Stimulated activated CD4-positive, alpha-beta T cell treated with anti-CD3 and anti-CD28 coated beads, Interleukin-1b, Interleukin-23, amount 100 ng/mL, for 1 hour (primary cell): ENCODE data around the gene CCNJL.

ENCODE experiments used
- DNase-seq, 2 donors: peaks; one replicate each; pipeline ENCODE4 v3.0.0-alpha.2; 2020; ENCODE audit warnings: low read depth in 2 of 2

The CCNJL gene

DNA sequence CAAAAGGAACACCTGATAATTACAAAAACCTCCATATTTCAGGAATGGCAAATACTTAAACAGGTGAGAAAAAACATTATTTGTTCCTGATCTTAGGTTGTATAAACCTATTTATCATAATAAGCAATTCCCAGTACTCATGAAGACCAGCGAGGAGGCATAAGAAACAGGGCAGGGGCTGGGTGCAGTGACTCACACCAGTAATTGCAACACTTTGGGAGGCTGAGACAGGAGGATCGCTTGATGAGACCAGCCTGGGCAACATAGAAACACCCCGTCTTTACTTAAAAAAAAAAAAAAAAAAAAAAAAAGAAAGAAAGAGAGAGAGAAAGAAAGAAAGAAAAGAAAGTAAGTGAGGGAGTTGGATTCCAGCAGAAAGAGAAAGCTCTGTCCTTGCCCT is 21.6 kb downstream of the CCNJL start:
- DNase-seq: no peak

DNA sequence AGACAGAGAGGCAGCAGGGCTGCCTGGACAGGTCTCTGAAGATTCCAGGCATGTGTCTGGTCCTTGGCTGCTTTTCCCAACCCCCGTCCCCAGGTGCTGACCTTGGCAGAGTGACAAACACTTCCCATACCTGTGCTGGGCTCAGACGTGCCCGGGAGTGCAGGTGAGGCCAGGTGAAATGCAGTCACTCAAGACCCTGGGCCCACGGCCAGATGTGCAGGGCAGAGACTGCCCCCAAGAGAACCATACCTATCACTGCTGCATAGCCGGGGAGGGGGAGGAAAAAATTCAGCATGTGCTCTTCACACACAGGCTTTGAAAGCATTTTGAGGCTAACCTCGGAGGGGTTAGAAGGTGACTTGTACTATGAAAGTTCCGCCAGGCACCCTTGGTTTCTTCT is 22.6 kb downstream of the CCNJL start:
- no peak for DNase-seq

DNA sequence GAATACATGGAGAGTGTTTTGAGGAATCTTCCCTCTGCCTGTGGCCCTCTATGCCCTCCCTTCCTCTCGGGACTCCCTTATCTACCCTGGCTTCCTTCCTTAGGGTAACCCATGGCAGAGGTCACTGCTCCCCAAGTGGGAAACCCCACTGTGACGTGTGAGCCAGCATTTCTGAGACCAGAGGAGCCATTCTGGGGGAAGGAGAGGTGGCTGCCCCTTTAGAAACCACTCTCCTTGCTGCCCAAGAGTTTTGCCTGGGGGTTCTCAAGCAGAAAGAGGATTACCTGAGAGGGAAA is 23.1 kb downstream of the CCNJL start:
- DNase-seq: no peak

DNA sequence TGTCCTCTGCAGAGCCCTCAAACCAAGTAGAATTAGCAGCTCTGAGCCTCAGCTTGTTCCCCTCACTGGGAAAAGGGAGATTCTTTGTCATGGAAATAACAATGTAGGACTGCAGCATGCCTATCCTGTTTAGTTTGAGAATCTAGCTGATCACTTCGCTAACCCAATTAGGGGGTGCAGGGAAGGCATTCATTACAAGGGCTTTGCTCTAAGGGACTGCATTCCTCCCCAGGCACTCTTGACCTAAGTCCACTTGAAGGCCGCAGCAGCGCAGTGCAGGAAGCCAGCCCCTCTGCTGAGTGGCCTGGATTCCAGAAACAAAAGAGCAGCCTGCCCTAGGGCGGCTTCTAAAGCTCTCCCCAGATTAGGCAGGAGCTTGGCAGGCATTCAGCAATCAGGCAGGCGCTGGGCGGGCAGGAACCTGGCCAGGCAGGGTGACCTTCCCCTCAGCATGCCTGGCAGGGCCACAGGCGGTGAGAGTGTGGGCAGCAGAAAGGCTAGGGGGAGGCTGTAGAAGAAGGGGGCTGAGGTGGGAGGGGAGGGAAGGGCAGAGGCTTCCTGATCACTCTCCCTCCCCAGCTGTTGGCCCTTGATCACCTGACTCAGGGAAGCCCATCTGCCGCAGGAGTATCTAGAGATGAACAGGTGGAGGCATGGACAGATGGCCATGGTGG is 24.8 kb downstream of the CCNJL start:
- DNase-seq: no peak

DNA sequence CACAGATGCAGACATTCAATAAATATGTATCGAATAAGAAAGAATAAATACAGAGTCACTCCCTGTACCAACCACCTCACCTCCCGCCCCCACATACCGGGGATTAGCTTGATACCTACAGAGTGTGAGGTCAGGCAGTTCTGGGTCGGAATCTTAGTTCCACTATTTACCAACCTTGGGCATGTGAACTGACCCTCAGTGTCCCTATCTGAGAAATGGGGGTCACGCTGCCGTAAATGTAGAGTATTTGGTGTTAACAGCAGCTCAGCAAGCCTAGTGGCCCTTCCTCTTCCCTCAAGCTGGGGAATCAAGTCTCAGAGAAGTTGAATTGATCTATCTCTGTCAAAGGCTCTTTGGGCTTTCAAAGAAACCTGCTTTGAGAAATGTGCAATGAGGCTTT is 25.4 kb downstream of the CCNJL start:
- DNase-seq: no peak

DNA sequence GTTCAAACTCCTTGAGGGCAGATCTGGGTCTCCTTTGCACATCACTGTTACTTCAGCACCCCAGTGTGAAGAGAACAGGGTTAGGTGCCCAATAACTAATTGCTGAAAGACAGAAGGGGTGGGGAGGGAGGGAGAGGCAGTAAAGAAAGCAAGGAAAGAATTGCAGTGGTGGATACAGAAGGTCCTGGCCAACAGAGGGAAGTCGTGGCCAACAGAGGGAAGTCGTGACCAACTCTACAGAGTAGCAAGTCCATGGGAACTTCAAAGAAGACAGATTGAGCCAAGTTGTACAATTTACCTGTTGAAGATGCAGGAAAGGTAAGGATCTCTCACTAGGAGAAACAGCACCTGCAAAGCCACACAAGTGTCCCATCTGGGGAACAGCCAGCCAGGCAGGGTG is 27.0 kb downstream of the CCNJL start:
- no peak for DNase-seq

DNA sequence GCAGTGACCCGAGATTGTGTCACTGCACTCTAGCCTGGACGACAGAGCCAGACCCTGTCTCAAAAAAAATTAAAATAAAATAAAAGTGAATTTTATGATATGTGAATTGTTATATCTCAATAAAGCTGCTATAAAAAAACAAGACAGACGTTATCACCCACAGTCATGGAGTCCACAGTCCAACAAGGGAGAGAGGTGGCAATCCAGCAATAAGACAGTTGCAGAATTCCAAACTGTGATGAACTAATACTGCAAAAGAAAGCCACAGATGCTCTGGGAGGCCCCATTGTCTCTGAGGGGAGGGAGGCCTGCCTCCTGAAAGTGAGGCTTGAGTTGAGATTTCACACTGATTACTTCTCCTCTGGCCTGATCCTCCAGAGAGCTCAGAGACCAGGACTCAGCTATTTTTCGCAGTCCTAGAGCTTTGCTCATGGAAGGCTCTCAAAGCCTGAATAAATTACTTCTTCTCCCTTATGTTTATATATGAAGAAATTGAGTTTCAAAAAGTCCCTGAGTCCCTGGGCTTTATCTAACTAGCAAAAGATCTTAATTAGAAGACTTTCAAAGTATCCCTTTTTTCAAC is 28.0 kb downstream of the CCNJL start:
- no peak for DNase-seq

DNA sequence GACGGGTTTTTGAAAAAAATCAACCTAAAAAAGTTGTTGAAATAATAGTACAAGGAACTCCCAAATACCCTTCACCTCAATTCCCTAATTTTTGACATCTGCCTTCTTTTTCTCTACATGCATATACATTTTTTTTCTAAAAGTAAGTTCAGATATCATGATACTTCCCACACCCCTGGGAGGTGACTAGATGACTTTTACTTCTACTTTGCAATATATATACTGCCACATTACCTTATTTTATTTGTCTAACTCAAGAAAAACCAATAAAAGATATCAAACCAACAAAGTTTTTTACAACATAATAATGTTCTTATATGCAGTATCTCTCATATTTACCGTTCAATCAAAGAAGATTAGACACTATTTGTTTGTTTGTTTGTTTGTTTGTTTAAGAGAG is 31.1 kb downstream of the CCNJL start:
- DNase-seq: no peak

DNA sequence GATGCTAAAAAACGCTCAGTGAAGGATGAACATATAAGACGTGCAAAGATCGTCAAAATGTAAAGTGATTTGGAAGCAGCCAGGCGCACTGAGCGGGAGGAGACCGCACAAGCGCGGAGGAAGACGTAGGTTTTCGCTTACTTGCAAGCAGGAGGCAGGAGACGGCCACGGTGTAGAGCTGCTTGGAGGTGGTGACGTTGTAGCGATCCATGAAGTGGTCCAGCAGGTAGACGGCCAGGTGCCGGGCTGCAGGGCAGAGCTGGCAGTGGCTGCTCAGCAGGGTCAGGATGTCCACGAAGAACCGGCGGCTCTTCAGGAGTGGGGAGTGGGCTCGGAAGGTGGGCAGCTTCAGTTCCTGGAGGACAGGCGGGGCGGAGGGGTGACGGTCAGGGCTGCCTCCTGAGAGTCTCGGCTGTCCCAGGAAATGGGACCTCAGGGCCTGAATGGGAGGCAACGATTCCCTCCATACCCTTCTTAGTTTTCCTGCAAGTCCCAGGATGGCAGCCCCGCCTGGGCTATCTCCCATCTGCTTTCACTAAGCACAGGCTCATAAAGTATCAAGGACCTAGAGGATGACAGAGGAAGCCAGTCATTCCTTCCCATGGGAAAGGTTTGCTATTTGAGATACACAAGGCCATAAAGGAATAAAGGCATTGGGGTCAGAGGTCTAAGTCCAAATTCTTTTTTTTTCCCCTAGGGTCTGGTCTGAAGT is 31.8 kb downstream of the CCNJL start:
- DNase-seq: no peak

DNA sequence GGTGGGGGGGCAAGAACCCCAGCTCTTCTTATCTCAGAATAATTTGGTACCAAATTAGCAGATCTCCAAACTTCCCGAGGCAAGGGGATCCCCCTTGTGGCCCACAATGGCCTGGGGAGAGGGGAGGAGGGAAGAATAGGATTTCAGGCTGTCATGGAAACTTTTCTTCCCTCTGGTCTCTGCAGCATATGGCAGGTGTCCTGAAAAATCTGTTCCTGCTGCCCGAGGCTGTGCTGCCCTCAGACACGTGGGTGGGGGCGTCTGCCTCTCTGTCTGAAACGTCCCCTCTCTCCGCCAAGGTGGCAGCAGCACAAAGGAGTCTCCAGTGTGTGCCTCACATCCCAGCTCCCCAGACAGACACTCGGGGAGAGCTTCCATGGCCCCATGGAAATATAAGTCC is 34.0 kb downstream of the CCNJL start:
- DNase-seq: no peak

DNA sequence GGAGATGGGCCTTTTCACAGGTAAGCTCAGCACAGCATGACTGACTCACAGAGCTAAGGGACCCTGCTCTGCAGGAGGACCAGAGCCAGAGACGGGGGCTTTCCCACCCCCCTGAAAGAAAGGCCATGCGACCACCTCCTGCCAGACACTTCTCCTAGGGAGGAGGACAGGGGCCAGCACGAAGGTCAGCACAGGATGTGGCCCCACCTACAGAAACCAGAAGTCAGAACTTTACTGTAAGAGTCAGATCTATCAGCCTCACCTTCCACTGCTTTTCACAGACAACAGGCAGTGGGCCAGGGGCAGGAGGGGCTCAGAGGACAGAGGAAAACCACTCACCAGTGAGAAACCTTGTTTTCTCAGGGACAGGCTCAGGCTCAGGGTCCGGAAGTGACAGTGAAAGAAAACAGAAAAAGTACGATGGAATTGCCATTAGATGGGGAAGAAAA is 37.9 kb downstream of the CCNJL start:
- DNase-seq: no peak

DNA sequence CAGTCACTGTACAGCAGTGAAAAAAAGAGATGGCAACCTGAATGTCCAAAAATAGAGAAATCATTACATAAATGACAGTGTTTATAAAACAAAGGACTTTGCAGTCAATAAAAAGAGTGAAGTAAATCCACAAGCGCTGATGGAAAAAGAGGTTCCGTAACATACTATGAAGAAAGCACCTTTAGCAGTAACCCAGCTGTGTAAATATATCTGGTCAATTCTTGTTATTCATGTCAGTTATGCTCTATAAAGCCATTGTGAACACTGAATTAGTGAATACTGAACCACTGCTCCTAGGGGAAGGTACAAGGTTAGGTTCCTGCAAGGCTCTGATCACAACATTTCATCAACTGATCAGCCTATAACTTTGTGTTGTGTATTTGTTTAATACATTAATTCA is 39.5 kb downstream of the CCNJL start:
- no peak for DNase-seq

DNA sequence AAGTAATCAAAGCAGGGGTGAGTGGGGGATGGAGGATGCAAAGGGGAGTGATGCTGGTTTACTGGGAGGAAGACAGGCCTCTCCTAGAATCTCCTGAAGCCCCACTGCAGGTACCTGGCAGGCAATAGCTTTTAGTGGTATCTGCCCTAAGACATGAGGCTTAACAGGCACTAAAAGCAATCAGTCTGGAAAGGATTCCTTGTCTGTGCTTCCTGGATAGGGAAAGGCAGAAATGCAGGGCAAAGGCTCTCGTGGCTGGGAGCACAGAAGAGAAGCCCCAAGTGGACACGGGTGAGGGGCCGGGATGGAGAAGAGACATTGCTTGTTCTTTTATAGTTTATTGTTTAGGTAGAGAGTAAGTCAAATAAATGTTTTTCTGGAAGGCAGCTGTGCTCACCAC is 40.1 kb downstream of the CCNJL start:
- no peak for DNase-seq

DNA sequence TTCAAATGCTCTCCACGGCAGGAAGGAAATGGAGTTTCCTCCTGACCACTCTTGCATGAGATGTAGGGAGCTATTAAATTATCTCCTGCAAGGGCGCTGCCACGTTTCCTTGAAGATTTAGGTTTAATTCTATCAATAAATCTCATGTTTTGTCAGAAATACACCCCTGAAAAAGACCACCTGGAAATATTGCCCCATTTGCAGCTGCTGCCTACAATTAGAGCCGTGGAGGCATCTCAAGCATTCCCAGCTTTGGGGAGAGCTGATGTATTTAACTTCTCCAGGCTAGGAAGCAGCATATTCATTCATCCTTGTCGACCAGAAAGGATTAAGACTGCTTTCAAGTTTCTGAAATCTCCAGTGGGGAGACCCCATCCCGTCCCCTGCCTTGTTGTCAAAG is 40.5 kb downstream of the CCNJL start:
- DNase-seq: no peak

DNA sequence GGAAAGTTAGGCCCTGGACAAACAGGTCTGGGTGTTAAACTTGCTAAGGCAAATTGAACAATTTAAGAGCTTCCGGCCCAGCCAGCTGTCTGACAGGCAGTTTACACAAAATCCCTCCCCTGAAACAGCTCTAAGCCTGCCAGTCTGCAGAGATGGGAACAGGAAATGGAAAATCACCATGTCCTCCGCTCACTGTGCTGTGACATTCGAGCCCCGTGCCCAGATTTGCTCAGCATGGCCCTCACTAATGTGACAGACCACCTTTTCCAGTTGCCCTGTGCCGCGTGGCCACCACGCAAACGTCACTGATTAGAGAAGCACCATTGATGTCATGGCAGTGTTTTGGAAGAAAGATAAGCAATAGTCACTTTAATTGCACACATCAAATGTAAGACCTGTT is 41.0 kb downstream of the CCNJL start:
- no peak for DNase-seq

DNA sequence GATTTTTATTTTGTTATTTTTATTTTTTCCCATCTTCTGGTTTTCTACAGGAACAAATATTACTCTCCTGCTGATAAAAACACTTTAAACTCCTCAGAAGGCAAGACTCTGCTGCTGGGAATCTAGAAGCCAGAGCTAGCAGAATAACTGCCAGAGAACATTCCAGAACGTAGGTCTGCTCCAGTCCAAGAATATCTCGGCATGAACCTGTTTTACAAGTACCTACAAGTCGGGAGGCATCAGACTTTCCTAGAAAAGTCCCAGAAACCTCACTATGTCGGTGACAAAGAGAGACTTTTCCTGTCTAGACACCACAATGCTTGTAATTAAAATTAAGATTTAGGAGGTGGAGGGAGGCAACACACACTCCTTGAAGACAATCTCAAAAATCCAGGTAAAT is 41.7 kb downstream of the CCNJL start:
- no peak for DNase-seq

DNA sequence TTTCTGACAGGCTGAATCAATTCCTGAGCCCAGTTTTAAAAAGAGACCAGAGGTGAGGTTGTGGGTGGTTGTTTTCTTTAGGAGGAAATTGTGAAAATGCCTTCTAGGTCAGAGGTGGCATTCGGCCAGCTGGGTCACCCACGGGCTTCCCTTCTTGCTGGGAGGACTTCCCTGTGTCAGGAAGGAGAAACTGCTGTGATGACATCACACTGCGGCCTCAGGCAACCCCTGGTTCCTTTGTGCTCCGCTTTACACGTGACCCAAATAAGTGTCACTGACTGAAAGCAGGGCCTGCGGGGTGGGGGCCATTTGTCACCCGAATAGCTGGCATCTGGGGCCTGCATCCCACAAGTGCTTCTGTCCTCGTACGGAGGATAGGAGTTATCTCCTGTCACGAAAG is 43.3 kb downstream of the CCNJL start:
- DNase-seq: no peak

DNA sequence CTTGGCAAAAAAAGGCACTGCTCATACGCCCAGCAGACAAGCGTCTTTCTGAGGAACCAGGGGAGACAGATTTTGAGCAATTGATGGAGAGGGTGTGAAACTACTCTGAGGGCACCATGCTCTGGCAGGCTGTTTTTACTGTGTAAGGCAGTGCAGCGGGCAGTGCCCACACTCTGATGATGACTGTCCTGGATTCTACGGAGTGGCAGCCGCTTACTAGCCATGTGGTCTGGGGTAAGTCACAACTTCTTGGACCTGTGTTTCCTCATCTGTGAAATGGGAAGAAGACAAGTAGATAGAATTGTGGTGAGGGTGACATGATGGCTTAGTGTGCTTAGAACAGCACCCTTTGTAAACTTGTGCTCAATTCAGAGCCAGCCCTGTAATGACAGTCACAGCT is 44.2 kb downstream of the CCNJL start:
- DNase-seq: no peak

DNA sequence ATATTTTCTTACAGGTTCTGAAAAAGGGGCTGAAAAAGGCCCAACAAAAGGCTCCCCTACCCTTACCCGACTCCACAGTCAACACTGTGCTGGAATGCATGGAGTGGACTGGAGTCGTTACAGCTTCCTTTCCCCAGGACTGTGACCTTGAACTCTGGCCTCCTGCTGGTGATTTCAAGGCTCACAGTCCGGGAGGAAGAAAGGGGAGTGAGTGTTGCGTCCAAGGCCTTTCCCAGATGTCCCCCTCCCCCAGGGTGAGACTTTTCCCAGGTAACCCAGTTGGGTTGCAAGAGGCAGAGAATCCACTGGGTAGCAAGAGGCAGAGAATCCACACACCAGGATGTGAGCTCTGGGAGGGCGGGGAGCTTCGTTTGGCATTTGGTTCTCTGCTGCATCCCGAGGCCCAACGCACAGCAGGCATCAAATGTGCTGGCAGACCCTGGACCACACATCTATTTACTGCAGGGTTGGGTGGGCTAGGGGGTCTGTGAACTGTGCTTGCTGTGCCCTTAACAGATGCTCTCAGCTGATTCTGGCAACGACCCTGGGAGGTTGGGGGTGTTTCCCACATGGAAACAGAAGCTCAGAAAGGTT is 45.5 kb downstream of the CCNJL start:
- no peak for DNase-seq

DNA sequence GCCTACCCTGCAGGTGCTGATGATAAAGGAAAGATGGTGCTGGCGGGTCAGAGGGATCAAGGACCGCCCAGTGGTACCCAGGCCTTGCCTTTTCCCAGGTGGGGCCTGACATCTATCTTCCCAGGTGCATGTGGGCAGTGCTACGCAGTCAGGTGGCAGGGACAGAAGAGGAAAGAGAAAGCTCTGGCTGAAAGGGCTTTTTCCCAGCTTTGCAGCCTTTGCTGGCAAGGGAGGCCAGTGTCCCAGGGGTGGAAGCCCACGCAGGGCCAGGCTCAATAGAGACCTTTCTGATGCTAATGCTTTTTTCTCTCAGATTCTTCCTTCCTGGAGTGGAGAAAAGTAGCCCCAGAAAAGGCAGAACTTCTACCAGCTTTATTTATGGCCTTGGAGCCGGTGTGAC is 46.3 kb downstream of the CCNJL start:
- no peak for DNase-seq

DNA sequence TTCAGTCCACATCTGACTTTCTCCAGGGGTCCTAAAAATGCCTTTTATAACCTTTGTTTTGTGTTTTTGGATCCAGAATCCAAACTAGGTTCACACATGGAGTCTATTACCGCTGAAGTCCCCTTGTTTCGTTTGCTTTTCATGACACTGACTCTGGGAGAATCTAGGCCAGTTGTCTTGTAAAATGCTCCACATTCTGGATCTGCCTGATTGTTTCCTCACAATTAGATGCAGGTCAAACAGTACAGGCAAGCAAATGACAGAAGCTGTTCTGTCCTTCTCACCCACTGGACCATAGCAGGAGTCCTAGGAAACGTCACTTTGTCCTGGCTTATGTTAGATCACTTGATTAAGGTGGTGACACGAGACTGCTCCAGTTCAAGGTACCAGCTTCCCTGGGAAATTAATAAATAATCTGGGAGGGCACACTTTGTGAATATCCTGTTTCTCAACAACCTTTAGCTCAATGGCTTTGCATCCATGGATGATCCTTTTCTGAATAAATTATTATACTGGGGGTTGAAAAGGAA is 49.0 kb downstream of the CCNJL start:
- DNase-seq: no peak

DNA sequence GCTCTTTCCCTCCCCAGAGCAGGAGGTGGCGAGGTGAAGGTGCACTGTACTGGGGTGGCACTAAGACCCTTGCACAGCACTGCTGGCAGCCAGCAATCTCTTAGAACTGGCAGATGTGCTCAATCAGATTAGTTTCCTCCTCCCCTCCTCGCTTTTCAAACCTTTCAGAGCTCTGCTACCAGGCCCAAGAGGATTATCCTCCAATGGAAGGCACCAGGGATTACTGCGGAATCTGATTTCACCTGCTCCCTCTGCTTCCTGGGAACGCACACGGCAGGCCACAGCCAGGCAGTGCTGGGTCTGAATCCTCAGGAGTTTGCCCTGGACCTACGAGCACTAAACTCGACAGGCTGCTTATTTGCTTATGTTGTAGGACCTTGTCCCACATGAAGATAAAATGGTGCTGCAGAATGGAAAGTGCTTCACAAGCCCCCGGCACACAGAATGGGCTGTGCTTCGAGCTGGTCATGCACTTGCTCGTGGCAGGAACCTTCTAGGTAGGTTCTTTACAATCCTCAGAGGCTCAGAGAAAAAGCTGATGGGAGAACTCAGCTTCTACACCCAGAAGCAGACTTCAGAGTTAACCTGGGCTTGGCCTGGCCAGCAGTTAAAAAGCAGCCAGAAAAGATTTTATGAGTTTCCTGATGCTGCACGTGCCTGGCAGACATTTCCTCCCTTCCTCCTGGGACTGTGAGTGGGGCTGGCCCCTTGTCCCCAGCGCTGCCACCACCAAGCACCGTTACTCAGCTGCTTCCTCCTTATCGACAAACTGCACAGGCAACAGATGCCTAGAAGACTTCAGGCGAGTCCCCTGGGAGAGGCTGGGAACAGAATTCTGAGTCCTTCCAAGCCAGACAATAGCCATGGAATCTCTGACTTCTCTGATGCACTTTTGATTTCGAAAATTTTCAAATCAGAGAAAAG is 50.0 kb downstream of the CCNJL start:
- no peak for DNase-seq
